IPS-18c (cell line): ENCODE data around the gene KRT14.
"Not testable (repeated sequence)": the region's sequence is repeated elsewhere in the genome, so short reads cannot be mapped to it uniquely, and the experiment has no call there.

ENCODE experiments used
- H3K4me3 ChIP-seq: 2 replicates; pipeline ENCODE4 v1.7.0; 2013; ENCODE audit warnings: low read depth, mild to moderate bottlenecking, low read length, moderate library complexity; ENCODE audit not compliant: insufficient read depth
- H3K9me3 ChIP-seq: one replicate; pipeline ENCODE4 v1.6.1; 2013; ENCODE audit warnings: mild to moderate bottlenecking, low read length, moderate library complexity; ENCODE audit not compliant: control insufficient read depth, insufficient read depth

Gene KRT14

GRCh38 chr17:41545829-41546410 is 40.8 kb downstream of the KRT14 start:
- H3K9me3 ChIP-seq: no peaks in the 10 kb centered on the region

GRCh38 chr17:41544935-41545334 is 41.8 kb downstream of the KRT14 start:
- Histone ChIP-seq H3K9me3 (no peaks in the 10 kb centered on the region), H3K4me3 (no peak overlapping the region)

More at GRCh38 chr17:41545829-41546410, 40.8 kb downstream of the KRT14 start:
- H3K4me3 ChIP-seq: no peak overlapping the region

- H3K9me3 ChIP-seq: no peaks in the 10 kb centered on the region
Measured at GRCh38 chr17:41544491-41544892, 42.2 kb downstream of the KRT14 start.

GRCh38 chr17:41542786-41543185 is 43.9 kb downstream of the KRT14 start:
- not testable (repeated sequence) for H3K9me3 ChIP-seq, H3K4me3 ChIP-seq

More at GRCh38 chr17:41544491-41544892, 42.2 kb downstream of the KRT14 start:
- no peak overlapping the region for H3K4me3 ChIP-seq

- H3K4me3 ChIP-seq: no peak overlapping the region
- H3K9me3 ChIP-seq: no peaks in the 10 kb centered on the region
Measured at GRCh38 chr17:41542357-41542756, 44.3 kb downstream of the KRT14 start.

- H3K4me3 ChIP-seq: no peak overlapping the region
- H3K9me3 ChIP-seq: no peaks in the 10 kb centered on the region
Measured at GRCh38 chr17:41540921-41541625, 45.6 kb downstream of the KRT14 start.

GRCh38 chr17:41539979-41540701 is 46.6 kb downstream of the KRT14 start:
- H3K9me3 ChIP-seq: no peaks in the 10 kb centered on the region
- H3K4me3 ChIP-seq: no peak overlapping the region

GRCh38 chr17:41539071-41539492 is 47.6 kb downstream of the KRT14 start:
- H3K4me3 ChIP-seq: no peak overlapping the region

GRCh38 chr17:41538565-41538991 is 48.1 kb downstream of the KRT14 start:
- H3K4me3 ChIP-seq: no peak overlapping the region
- no peaks in the 10 kb centered on the region for H3K9me3 ChIP-seq

More at GRCh38 chr17:41539071-41539492, 47.6 kb downstream of the KRT14 start:
- no peaks in the 10 kb centered on the region for H3K9me3 ChIP-seq

GRCh38 chr17:41537990-41538389 is 48.7 kb downstream of the KRT14 start:
- Histone ChIP-seq H3K9me3 (no peaks in the 10 kb centered on the region), H3K4me3 (no peak overlapping the region)

- Histone ChIP-seq H3K9me3 (no peaks in the 10 kb centered on the region), H3K4me3 (no peak overlapping the region)
Measured at GRCh38 chr17:41537614-41537954, 49.1 kb downstream of the KRT14 start.

- H3K4me3 ChIP-seq: no peak overlapping the region
- no peaks in the 10 kb centered on the region for H3K9me3 ChIP-seq
Measured at GRCh38 chr17:41536741-41537613, 49.7 kb downstream of the KRT14 start.

- H3K4me3 ChIP-seq: no peak overlapping the region
Measured at GRCh38 chr17:41535764-41536481, 50.8 kb downstream of the KRT14 start.

GRCh38 chr17:41534899-41535546 is 51.7 kb downstream of the KRT14 start:
- no peaks in the 10 kb centered on the region for H3K9me3 ChIP-seq
- no peak overlapping the region for H3K4me3 ChIP-seq

More at GRCh38 chr17:41535764-41536481, 50.8 kb downstream of the KRT14 start:
- H3K9me3 ChIP-seq: no peaks in the 10 kb centered on the region

- H3K9me3 ChIP-seq: no peaks in the 10 kb centered on the region
- no peak overlapping the region for H3K4me3 ChIP-seq
Measured at GRCh38 chr17:41533613-41534012, 53.1 kb downstream of the KRT14 start.

- no peaks in the 10 kb centered on the region for H3K9me3 ChIP-seq
- no peak overlapping the region for H3K4me3 ChIP-seq
Measured at GRCh38 chr17:41532947-41533570, 53.6 kb downstream of the KRT14 start.
